ENCODE measurements around the gene LRIT1. TPM values are rescaled to one million over a fixed set of nuclear protein-coding genes. Genes with fewer than 3 reads are reported as not detected.
A peak's percentile ranks its signal among the peaks of the same experiment; 100 is the strongest.

Gene LRIT1
- total RNA-seq, 6 donors from 2014 or later: not detected

DNA sequence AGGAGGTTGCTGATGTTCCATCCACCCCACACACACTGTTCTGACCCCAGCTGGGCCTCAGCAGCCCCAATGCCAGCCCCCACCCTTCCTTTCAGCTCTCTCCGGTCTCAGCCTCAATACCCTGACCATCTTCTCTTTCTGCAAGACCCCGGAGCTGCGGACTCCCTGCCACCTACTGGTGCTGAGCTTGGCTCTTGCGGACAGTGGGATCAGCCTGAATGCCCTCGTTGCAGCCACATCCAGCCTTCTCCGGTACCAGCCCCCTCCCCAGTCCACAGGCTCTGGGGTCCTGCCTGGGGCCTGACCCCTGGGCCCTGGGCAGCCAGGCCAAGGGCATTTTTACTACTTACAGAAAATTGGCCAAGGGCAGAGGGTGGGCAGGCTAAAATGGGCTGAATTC, 6.2 kb upstream of the LRIT1 start:
- no peaks in the 10 kb centered on the region for H3K36me3 ChIP-seq
- H3K9me3 ChIP-seq: no peaks in the 10 kb centered on the region
- DNase-seq (no peak), ATAC-seq (ENCODE audit: low FRiP score in 2 of 2) (no peak)
- 85 to 90% methylated on average over 6 of the region's 6 CpGs for WGBS, 2 donors
- no peaks in the 10 kb centered on the region for H3K4me1 ChIP-seq
- H3K4me3 ChIP-seq: no peak overlapping the region
- H3K27ac ChIP-seq: no peak overlapping the region
- TF ChIP-seq EP300 (IDR thresholded peaks at IDR 0.05) (no peak), POLR2A (IDR thresholded peaks at IDR 0.05) (no peak), CTCF (IDR thresholded peaks at IDR 0.05) (no peak), POLR2AphosphoS5 (IDR thresholded peaks at IDR 0.05) (no peak)
- H3K27me3 ChIP-seq: no peaks in the 10 kb centered on the region

DNA sequence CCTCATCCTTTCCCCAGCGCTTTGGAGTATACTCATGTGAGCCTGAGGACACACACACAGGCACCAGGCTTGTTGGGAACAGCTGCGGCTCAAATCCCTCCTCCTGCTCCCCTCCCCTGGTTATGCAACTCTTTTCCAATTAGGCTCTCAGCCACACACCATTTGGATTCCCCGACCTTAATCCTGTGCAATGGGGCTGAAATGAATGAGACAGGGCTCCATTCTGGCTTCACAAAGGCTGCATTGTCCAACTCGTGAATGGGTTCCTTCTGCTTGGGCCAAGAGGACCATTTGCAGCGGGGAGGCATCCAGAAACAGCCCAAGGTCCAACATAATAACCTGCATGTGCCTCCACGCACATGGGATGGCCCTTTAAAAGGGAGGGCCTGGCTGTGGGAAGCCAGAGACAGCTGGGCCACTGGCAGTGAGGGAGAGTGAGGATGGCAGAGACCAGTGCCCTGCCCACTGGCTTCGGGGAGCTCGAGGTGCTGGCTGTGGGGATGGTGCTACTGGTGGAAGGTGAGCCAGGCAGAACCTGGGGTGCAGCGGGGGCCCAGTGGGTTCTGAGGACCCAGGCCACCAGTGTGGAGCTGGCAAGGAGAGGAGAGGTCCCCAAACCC, 3.4 kb upstream of the LRIT1 start, which contains the start of gene RGR:
RGR (plus strand) TSS at position 403 of the 620 bp plus-strand sequence; CDS start at position 441, 38 bp downstream.
- 50 to 61% methylated on average over 9 of the region's 9 CpGs for WGBS, 2 donors
- Histone ChIP-seq H3K36me3 (no peaks in the 10 kb centered on the region), H3K4me3 (no peak within 1 kb of the TSS), H3K9me3 (no peaks in the 10 kb centered on the region), H3K27ac (no peak within 1 kb of the TSS), H3K27me3 (no peaks in the 10 kb centered on the region), H3K4me1 (no peaks in the 10 kb centered on the region)
- DNase-seq (no peak), ATAC-seq (ENCODE audit: low FRiP score in 2 of 2) (peak; percentile 32 to 48)
- TF ChIP-seq POLR2A (IDR thresholded peaks at IDR 0.05) (no peak), CTCF (IDR thresholded peaks at IDR 0.05) (no peak)

DNA sequence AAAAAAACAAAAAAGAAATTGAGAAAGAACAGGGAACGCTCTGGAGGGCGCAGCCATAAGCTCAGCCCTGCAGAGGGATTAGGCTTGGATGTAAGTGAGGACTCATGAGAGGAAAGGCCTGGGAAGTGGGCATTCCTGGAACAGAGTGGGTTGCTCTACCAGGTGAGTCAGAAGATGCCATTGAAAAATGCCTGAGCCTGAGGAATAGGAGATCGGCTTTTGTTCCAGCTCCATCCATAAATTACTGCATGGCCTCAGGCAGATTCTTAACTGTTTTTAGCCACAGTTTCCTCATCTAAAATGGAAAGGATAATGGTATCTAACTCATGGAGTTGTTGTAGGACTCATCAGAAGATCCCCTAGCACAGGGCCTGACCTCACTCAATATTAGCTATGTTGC, 2.4 kb upstream of the LRIT1 start:
- Histone ChIP-seq H3K4me1 (no peaks in the 10 kb centered on the region), H3K4me3 (no peak overlapping the region), H3K27me3 (no peaks in the 10 kb centered on the region), H3K9me3 (no peaks in the 10 kb centered on the region), H3K36me3 (no peaks in the 10 kb centered on the region), H3K27ac (no peak overlapping the region)
- WGBS, 2 donors: 89 to 98% methylated on average over 3 of the region's 3 CpGs
- no peak for TF ChIP-seq POLR2AphosphoS5 (IDR thresholded peaks at IDR 0.05)
- TF ChIP-seq POLR2A (IDR thresholded peaks at IDR 0.05): no peak
- TF ChIP-seq CTCF (IDR thresholded peaks at IDR 0.05): no peak
- no peak for TF ChIP-seq EP300 (IDR thresholded peaks at IDR 0.05)
- DNase-seq: no peak
- no peak for ATAC-seq (ENCODE audit: low FRiP score in 2 of 2)

DNA sequence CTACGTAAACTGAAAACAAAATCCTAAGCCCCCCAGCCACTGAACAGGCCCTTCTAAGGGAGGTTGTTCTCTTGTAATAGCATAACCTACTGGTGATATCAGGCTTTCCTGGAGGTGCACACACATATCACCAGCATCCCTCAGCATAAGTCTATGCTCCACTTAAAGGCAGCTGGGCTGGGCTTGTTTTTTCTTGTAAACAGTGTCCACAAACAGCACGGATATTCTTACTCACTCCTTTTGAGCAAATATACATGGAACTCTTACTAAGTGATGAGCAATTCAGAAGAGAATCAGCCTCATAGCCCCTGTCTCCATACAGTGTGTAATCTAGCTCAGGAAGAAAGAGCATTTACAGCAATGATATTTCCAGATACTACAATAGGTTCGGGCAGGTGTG, 2.4 kb downstream of the LRIT1 start:
- Histone ChIP-seq H3K4me3 (no peak overlapping the region), H3K4me1 (no peaks in the 10 kb centered on the region), H3K27me3 (no peaks in the 10 kb centered on the region), H3K9me3 (no peaks in the 10 kb centered on the region), H3K36me3 (no peaks in the 10 kb centered on the region), H3K27ac (no peak overlapping the region)
- ATAC-seq (ENCODE audit: low FRiP score in 2 of 2) (no peak), DNase-seq (no peak)
- 86 to 87% methylated on average over 3 of the region's 3 CpGs for WGBS, 2 donors
- no peak for TF ChIP-seq POLR2A (IDR thresholded peaks at IDR 0.05)
- no peak for TF ChIP-seq POLR2AphosphoS5 (IDR thresholded peaks at IDR 0.05)
- TF ChIP-seq CTCF (IDR thresholded peaks at IDR 0.05): no peak
- TF ChIP-seq EP300 (IDR thresholded peaks at IDR 0.05): no peak
